Suppressor macrophage treated with lipopolysaccharide for 1 hour (primary cell): ENCODE results near the gene GPAT3.
A peak's percentile ranks its signal among the peaks of the same experiment; 100 is the strongest.
"Not testable (repeated sequence)": the region's sequence is repeated elsewhere in the genome, so short reads cannot be mapped to it uniquely, and the experiment has no call there.

Experiments used
- DNase-seq, 3 donors: peaks; one replicate each; pipeline ENCODE4 v3.0.0-alpha.2; 2020 to 2022

GPAT3 gene

DNA sequence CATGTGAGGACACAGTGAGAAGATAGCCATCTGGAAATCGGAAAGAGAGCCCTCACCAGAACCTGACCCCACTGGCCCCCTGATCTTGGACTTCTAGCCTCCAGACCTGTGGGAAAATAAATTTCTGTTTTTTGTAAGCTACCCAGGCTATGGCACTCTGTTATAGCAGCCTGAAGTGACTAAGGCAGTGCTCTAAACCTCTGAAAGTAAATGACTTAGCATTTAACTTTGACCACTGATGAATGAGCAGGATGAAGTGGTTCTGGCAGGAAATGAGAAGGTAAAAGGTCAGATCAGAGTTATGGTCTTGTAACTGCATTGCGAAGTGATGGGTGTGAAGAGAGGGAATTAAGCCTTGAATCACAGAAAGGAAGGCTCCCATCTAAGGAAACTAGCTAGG, 17.0 kb downstream of the GPAT3 start:
- peak in 2 of 3 donors; percentile 32 to 34 for DNase-seq

DNA sequence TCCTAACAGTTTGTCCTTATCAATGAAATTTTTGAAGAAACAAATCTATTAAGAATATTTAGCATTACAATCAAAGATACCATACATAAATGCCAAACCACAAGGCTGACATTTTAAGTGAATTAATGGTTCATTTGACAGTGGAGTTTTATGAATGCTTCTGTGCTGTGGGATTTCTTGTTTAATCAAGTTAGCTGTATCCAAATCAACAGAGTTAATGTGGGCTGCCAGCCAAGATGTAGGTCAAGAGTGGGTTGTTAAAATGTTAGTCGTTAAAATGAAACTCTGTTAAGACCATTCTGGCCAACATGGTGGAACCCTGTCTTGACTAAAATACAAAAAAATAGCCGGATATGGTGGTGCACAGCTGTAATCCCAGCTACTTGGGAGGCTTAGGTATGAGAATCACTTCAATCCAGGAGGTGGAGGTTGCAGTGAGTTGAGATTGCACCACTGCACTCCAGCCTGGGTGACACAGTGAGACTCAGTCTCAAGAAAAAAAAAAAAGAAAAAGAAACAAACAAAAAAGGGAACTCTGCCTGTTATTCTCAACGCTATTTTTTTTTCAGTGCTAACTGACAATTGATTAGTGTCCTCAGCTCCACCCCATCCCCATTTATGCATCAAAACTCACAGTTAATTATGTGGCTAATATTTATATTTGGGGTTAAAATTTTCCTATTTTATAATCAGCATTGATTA, 20.2 kb downstream of the GPAT3 start:
- DNase-seq: peak in 2 of 3 donors; percentile 61 to 68

DNA sequence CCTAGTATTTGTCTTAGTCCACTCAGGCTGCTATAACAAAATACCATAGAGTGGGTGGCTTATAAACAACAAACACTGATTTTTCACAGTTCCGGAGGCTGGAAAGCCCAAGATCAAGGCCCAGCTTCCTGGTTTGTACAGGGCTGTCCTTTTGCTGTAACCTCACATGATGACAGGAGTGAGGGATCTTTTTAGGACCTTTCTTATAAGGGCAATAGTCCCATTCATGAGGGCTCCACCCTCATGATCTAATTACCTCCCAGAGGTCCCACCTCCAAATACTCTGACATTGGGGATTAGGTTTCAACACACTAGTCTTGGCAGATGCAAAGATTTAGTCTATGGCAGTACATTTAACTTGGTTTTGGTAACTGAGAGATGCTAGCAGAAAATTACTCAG, 20.9 kb downstream of the GPAT3 start:
- peak; percentile 77 to 86 (median 85) for DNase-seq

DNA sequence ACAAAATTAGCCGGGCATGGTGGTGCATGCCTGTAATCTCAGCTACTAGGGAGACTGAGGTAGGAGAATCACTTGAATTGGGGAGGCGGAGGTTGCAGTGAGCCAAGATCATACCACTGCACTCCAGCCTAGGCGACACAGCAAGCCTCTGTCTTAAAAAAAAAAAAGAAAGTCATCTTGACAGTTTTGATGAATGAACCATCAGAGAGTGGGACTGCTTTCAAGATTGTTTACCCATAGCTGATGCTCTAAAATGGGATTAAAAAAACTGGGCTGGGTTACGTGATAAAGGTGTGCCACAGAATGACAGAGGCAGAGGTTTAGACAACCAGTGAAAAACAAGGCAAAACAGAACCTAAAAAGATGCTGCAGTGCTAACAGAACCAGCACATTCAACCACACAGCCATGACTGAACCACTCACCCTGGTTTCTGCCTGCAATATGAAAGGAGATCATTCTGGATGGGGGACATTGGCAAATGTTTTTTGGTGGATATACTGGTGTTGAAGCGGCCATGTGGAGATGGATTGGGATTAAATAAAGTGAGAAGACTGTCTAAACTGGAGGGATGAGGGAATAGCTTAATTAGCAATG, 22.2 kb downstream of the GPAT3 start:
- DNase-seq: no peak

DNA sequence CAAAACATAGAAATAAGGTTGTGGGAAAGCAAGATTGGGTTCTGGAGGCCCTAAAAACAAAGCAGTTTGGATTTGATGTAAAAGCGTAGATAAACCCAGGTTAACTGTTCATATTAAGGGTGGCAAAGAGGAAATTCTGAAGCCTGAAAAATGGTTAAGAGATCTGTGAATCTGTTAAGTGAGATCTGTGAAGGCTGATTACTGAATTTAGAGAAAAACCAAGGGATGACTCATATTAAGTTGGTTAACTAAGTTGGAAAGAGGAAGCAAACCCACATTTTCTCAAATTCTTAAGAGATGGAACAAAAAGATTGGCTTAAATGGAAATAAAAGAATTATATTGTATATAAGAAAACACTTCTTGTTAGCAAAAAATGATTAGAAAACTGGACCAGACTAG, 22.8 kb downstream of the GPAT3 start:
- peak; percentile 52 to 90 (median 90) for DNase-seq

DNA sequence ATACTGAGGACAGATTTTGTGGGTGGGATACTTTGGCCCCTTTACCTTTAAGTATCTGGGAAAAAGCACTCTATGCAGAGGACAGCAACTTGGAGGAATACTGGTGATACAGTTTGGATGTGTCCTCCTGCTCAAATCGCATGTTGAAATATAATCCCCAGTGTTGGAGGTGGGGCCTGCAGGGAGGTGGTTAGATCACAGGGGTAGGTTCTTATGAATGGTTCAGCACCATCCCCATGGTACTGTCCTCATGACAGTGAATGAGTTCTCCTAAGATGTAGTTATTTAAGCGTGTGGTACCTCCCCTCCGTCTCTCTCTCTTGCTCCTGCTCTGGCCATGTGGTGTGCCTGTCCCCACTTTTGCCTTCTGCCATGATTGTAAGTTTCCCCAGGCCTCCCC, 24.6 kb downstream of the GPAT3 start:
- DNase-seq: no peak

DNA sequence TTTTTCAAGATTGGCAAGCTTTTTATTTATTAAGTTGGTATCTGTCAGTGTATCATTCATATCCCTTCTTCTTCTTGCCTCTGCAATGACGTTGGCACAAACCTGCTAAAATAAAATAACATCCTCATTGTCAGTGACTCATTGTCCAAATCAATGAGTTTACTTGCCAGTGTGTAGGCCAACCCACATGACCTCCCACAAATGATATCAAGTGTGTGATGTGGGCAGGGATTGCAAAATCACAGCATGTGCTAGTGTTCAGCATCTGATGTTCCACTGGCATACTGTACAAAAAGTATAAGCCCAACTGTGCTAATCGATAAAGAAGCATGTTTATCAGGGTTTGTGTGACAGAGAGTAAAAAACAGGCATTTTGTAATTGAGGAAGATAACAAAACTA, 25.5 kb downstream of the GPAT3 start:
- peak; percentile 88 to 94 (median 94) for DNase-seq

DNA sequence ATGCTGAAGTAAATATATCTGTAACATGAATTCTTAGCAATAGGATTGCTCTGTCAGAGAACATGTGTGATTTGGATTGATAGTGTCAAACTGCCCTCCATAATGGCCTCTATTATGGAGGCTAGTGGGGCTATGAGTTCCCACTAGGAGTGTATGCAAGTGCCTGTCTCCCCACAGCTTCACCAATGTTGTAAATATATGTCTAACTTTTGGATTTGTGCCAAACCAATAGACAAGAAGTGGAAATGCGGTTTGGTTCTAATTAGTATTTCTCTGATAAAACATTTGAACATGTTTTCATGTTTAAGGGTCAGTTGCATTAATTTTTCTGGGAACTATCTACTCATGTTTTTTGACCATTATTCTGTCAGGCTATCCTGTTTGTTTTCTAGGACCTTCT, 28.1 kb downstream of the GPAT3 start:
- no peak for DNase-seq

DNA sequence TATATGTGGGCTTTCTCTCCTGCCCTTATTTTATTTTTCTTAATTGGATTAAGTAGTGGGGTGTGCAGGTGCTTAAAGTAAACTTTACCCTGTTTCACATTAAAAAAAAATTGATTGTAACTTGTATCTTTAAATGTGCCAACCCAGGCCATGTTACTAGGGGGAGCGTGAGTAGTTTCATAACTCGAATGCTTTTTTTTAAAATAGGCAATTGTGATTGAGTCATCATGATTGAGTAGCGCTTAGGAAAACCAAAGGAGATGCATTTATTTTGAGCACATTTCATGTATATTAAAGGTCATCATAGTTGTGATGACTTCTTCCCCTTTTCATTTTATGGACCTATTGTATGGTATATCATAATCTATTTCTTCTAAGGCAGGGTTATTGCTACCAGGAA, 32.2 kb downstream of the GPAT3 start:
- DNase-seq: peak; percentile 70 to 92 (median 88)

DNA sequence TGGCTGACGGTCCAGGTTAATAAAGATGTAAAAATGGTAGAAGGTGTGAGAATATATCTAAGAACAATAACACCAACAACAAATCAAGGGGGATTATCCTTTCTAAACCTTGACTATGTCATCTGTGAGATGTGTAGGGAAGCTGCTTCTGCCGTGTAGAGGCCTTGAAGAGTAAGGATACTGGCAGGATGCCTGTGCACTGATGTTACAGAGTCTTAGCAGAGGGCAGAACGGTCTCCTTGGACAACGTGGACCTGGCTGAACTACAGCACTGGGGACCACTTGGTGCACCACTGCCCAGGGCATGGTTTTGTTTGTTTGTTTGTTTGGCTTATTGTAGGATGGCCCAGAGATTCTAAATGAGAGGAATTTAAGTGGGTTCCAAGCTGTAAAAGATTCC, 33.5 kb downstream of the GPAT3 start:
- DNase-seq: no peak

DNA sequence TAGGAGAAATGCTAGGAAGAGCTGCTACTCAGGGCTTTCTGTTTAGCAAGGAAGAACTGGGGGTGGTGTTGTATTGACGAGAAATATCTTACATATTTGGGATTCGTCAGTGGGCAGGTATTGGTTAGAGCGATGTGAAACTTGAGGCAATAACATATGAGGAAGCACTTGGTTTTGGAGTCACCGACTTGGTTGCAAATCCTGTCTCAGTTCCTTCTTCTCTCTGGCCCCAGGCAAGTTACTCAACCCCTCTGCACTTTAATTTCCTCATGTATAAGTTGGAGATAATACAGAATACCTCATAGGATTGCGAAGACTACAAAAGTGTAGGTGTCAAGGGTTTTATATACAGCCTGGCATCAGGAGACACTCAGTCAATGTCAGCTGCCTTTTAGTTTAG, 34.1 kb downstream of the GPAT3 start:
- peak; percentile 85 to 94 (median 90) for DNase-seq

DNA sequence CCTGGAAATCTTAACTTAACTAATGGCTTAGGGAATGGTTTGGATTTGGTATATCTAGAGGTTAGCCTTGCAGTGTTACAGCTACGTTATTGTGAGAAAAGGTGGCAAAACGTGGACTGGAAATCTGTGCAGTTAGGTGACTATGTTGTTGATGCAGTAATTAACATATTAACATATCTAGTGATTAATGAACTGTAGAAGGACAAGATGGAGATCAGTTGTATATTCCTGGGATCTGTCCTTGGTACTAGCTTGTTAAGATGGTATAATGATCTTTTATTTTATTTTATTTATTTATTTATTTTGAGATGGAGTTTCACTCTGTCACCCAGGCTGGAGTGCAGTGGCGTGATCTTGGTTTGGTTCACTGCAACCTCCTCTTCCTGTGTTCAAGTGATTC, 36.9 kb downstream of the GPAT3 start:
- no peak for DNase-seq

DNA sequence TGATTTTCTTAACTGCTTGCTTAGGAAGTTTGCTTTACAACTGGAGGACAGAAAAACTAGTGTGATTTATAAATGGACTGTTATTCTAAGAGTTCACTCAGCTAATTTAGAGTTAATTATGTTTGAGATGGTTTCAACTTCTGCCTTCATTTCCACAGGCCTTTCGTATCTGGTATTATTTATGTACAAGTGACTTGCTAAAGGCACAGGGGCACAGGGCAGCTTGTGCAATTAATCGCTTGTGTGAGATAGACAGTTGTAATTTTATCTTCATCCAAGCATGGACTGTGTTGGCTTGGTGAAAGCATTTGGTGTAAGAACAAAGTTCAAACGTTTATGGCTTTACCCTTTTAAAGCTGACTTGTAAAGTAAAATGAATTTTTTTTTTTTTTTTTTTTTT, 38.3 kb downstream of the GPAT3 start:
- no peak for DNase-seq

DNA sequence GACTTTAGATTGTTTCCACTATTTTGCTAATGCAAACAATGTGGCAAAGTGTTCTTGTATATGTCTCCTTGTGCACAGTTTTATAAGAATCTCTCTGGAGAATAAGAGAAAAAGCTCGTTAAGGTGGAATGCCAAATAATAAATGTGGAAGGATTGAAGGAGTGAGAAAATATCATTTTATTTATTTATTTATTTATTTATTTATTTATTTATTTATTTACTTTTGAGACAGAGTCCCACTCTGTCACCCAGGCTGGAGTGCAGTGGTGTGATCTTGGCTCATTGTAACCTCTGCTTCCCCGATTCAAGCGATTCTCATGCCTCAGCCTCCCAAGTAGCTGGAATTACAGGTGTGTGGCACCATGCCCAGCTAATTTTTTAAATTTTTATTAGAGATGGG, 40.3 kb downstream of the GPAT3 start:
- DNase-seq: not testable (repeated sequence)

DNA sequence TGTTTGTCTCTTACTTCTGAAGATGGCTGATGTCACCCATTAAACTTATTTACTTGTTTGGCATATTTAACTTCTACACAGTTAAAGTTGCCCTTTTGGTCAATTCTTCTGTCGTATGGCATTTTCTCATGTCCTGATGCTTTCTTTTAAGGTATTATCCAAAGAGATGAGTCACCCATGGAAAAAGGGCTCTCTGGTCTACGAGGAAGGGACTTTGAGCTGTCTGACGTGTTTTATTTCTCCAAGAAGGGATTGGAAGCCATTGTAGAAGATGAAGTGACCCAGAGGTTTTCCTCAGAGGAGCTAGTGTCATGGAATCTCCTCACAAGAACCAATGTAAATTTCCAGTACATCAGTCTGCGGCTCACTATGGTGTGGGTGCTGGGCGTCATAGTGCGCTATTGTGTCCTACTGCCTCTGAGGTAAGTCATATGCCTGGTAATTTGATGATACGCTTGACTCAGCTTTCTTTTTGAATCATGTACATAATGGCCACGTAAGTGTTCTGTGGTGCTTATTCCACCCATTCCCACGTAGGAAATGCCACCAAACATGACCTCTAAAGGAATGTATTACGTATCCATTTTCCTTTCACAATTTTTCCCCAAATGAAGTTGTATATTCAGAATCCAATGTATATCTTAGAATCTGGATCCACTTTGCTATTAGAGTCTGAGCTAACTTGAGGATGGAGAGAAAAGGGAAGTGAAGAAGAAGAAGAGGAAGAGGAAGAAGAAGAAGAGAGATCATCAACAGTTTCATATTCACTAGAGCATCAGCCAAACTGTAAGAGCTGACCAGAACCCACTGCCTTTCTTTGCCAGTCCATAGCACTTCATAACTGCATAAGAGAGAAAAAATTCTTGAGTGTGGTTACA, 45.7 kb downstream of the GPAT3 start:
- peak in 2 of 3 donors; percentile 33 to 48 for DNase-seq

DNA sequence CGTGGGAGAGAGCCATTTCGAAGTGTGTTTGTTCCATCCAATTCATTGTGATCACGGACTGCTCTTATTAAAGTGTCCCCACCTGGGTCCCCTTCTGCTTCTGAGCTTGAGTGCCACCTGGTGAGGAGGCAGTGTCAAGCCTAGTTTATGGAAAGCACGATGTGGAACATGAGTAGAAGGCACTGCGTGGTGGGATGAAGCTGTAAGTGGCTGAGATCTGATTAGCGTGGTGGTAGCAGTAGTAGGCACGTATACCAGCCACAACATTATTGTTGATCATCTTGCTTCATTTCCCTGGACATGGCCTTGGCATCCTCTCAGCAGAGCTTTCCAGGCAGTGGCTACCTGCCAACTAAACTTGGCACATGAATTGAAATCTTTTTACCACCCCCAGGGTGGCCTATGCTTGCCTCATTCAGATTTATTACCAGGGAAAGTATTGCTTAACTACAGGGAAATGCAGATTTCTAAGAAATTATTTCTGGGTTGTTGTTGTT, 46.4 kb downstream of the GPAT3 start:
- DNase-seq: no peak

DNA sequence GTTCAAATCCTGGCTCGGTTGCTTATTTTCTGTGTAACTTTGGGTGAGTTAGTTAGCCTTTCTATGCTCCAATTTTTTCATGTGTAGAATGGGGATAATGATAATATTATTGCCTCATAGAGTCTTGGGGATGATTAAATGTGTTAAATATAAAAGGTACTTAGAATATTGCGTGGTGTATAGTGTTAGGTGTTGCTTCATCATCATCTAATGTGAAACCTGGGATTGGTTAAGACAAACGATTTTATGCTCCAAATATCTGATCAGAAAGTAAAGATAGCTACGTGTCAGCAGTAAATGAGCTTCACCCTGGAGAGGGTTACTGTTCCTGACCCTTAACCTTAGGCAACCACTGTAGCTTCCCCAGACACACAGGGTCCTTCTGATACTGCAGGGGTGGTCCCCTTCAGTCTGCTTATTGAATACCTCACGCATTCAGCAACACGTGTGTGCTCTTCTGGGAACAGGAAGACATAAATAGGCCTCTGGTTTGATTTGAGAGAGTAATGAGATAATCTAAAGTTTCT, 50.1 kb downstream of the GPAT3 start:
- DNase-seq: no peak

DNA sequence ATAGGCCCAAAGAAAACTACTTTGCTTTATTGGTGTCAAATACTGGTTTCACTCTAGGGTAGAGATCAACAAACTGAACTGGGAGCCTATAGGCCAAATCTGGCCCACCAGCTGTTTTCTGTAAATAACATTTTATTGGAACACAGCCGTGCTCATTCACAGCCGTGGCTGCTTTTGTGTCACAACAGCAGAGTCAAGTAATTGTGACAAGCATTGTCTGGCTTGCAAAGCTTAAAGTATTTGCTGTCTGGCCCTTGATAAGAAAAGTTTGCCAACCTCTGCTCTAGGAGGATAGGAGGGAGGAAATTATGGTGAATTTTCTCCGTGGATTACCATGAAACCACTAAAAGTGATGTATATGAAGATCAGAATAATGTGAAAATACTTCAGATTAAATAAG, 53.4 kb downstream of the GPAT3 start:
- DNase-seq: no peak

DNA sequence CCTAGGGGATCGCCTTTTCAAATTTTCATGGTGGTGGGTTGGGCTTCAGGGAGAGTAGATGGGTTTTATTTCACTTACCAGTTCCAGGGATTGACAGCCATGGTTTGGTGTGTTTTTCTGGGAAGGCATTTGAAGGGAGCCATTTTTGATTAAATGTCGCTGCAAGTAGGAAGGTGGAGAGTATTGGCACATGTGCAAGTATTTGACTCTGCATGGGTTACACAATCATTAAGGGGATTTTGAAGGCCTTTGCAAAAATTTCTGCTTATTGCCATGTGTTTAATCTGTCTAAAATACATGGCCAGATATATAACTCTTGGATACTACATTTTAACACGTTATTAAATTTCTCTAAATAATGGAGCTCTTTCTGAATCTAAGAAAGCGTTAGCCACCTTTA, 55.1 kb downstream of the GPAT3 start:
- DNase-seq: no peak

DNA sequence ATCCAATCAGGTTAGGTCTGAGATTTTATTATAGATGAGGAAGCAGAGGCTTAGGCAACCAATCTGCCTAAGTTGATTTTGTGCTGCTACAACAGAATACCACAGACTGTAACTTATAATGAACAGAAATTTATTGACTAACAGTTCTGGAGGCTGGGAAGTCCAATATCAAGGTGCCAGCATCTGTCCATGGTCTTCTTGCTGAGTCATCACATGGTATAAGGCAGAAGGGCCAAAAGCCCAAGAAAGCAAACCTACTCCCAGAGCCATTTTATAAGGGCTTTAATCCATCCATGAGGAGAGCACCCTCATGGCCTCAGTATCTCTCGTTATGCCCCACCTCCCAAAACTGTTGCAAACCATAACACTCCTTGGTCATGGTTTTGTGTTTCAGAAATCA, 55.8 kb downstream of the GPAT3 start:
- no peak for DNase-seq

DNA sequence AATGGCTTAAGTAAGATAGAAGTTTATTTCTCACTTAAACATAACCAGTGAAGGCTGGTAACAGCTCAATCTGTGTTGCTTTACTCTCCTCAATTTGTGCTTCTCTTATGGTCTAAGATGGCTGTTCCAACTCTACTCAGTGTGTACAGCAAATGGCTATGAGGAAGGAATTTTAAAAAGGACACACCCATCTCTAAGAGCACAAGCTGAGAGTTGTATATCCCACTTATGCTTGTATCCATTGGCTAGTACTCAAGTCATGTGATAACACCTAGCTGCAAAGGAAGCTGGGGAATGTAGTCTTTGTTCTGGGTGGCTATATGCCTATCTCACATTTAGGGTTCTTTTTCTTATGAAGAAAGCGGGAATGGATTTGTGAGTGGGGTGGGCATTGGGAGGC, 63.3 kb downstream of the GPAT3 start:
- peak; percentile 15 to 50 (median 49) for DNase-seq

DNA sequence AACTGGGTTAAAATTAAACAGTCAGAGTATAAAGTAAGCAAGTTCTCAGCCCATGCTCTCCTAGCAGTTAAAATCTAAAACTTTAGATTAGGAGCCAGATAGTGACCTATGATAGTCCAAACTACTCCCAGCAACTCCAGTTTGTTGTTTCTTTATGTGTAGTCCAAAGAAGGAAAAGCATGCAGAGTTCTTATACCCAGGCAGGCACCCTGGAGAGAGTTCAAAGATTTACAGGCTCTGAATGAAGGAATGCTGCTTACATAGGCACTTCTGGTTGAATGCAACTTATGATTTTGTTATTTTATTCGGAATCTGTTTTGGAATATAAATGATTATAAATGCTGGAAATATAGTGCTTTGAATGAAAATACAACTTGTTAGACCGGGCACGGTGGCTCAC, 67.2 kb downstream of the GPAT3 start:
- DNase-seq: no peak

DNA sequence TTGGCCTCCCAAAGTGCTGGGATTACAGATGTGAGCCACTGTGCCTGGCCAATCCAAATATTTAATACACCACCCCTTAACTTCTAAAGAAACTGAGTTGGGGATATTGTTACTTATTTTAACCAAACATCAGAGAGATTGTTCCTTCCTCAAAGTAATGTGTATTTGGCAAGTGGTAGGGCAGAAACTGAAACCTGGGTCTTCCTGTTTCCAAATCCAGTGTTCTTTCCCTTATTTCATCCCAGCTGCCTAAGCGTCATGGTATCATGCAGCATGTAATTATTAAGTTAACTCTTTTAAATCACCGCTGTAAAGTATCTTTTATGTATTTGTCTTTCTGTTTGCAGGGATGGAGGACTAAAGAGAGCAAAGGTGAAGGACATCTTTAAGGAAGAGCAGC, 68.4 kb downstream of the GPAT3 start:
- DNase-seq: peak; percentile 72 to 87 (median 86)
